HG03439 (cell line): ENCODE measurements around the gene RPP25.

Experiments used
- ATAC-seq: cut with Tn5 transposase; IDR thresholded peaks from one replicate; pipeline ENCODE4 v1.9.1; 2021; ENCODE audit warnings: mild to moderate bottlenecking, moderate library complexity; ENCODE audit not compliant: unreplicated experiment

Gene RPP25

GRCh38 chr15:74956648-74957475, at the start of gene RPP25:
Gene RPP25 (minus strand): TSS chr15:74956772. CDS start chr15:74956583, 189 bp downstream.
- peak; percentile 59 for ATAC-seq

GRCh38 chr15:75002398-75002797, 45.8 kb upstream of the RPP25 start:
- no peak for ATAC-seq

GRCh38 chr15:75001310-75001709, 44.7 kb upstream of the RPP25 start:
- ATAC-seq: no peak

- ATAC-seq: no peak
Observed at GRCh38 chr15:74997543-74997942, 41.0 kb upstream of the RPP25 start.

- no peak for ATAC-seq
Observed at GRCh38 chr15:74997141-74997540, 40.6 kb upstream of the RPP25 start.

GRCh38 chr15:74995779-74996765, 39.5 kb upstream of the RPP25 start:
- no peak for ATAC-seq

- ATAC-seq: peak; percentile 77
Observed at GRCh38 chr15:74995182-74995778, 38.7 kb upstream of the RPP25 start, which contains the start of gene SCAMP5. Gene SCAMP5 (plus strand): TSS chr15:74995563. CDS start chr15:75011840, 16,277 bp downstream.

GRCh38 chr15:74994685-74995084, 38.1 kb upstream of the RPP25 start:
- ATAC-seq: no peak

GRCh38 chr15:74994236-74994635, 37.7 kb upstream of the RPP25 start:
- ATAC-seq: no peak

GRCh38 chr15:74992619-74993018, 36.0 kb upstream of the RPP25 start:
- ATAC-seq: no peak

- no peak for ATAC-seq
Observed at GRCh38 chr15:74989527-74989926, 33.0 kb upstream of the RPP25 start.

GRCh38 chr15:74988007-74988800, 31.6 kb upstream of the RPP25 start:
- ATAC-seq: no peak

GRCh38 chr15:74983725-74984231, 27.2 kb upstream of the RPP25 start:
- ATAC-seq: no peak

- no peak for ATAC-seq
Observed at GRCh38 chr15:74982183-74982582, 25.6 kb upstream of the RPP25 start.

GRCh38 chr15:74978503-74978902, 21.9 kb upstream of the RPP25 start:
- no peak for ATAC-seq

GRCh38 chr15:74978077-74978476, 21.5 kb upstream of the RPP25 start:
- ATAC-seq: no peak

- ATAC-seq: no peak
Observed at GRCh38 chr15:74977599-74977998, 21.0 kb upstream of the RPP25 start.

GRCh38 chr15:74976159-74976558, 19.6 kb upstream of the RPP25 start:
- no peak for ATAC-seq

- no peak for ATAC-seq
Observed at GRCh38 chr15:74967670-74968069, 11.1 kb upstream of the RPP25 start.

GRCh38 chr15:74964794-74965193, 8.2 kb upstream of the RPP25 start:
- ATAC-seq: no peak
